ENCODE results near the gene BEAN1.
"Not testable (repeated sequence)": the region's sequence is repeated elsewhere in the genome, so short reads cannot be mapped to it uniquely, and the experiment has no call there.

Gene BEAN1

DNA sequence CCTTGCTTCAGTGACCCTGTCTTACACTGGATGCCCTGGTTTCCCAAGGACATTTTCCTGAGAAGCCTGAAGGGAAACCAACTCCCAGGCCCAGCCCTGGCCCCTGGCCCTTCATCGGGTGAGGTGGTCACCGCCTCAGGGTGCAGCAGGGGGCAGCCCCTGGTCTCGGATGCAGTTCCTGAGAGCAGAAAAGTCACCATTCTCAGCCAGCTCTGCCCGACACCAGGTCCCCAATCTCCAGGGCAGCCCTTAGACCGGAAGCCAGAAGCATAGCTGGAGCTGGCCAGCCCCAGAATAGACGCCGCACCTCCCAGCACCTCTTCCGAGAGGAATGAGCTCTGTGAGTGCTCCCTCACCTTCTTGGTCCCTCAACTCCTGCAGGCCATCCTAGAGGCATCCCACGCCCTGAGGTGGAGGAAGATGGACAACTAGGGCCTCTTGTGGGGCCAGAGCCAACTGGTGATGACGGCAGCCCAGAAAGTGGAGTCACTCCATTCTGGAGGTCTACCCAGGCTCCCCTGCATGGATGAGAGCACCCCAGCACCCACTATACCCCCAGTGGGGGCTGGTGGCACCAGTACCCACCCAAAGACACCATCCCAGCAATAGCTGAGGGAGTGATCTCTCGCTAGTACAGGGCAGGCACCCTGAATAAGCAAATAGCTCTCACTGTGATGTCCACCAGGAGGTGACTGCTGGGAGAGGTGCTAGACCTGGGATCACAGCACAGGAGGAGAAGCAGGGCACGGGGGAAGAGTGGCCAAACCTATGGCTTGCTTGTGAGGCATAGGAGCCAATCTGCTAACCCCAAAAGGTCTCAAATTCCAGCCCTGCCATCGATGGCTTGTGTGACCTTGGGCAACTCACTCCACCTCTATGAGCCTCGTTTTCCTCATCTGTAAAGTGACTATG, 66.7 kb downstream of the BEAN1 start:
- TF ChIP-seq, protein P1, sequence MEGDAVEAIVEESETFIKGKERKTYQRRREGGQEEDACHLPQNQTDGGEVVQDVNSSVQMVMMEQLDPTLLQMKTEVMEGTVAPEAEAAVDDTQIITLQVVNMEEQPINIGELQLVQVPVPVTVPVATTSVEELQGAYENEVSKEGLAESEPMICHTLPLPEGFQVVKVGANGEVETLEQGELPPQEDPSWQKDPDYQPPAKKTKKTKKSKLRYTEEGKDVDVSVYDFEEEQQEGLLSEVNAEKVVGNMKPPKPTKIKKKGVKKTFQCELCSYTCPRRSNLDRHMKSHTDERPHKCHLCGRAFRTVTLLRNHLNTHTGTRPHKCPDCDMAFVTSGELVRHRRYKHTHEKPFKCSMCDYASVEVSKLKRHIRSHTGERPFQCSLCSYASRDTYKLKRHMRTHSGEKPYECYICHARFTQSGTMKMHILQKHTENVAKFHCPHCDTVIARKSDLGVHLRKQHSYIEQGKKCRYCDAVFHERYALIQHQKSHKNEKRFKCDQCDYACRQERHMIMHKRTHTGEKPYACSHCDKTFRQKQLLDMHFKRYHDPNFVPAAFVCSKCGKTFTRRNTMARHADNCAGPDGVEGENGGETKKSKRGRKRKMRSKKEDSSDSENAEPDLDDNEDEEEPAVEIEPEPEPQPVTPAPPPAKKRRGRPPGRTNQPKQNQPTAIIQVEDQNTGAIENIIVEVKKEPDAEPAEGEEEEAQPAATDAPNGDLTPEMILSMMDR (IDR thresholded peaks at IDR 0.05; ENCODE audit: low read depth, low read length): no peak
- no peak overlapping the region for H3K4me3 ChIP-seq (ENCODE audit: low read depth, low read length)
- in situ Hi-C loops (cut with HindIII; ENCODE audit: low sequenced_read_pairs): no loop called here
- DNase-seq (ENCODE audit: low read depth, low spot score): no peak

DNA sequence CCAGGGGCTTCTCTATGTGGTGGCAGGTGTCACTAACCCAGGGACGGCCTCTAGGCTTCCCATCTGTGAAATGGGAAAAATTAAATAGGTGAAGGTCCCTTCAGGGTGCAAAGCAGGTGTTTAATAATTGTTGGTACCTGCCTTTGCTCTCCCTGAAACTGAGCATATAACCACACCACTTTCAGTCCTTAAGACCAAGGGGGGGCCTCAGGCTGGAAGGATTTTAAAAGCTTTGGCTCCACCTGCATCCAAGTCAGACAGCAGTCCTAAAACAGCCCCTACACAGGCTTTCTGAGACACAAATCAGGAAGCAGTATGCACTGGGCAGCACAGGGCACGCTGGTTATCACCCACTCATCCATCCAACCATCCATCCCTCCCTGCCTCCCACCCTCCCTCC, 67.8 kb downstream of the BEAN1 start:
- in situ Hi-C loops (cut with HindIII; ENCODE audit: low sequenced_read_pairs): no loop called here
- DNase-seq (ENCODE audit: low read depth, low spot score): no peak

DNA sequence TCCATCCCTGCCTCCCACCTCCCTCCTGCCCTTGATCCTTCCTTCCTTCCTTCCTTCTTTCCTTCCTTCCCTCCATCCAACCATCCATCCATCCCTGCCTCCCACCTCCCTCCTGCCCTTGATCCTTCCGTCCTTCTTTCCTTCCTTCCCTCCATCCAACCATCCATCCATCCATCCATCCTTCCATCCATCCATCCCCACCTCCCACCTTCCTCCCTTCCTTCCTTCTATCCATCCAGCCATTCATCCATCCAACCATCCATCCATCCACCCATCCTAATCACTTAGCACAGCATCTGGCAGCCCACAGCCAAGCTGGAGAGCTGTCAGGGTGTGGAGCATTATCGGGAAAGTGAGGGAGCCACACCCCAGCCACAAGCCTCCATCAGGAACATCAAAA, 68.3 kb downstream of the BEAN1 start:
- in situ Hi-C loops (cut with HindIII; ENCODE audit: low sequenced_read_pairs): no loop called here
- TF ChIP-seq, protein P1 (IDR thresholded peaks at IDR 0.05; ENCODE audit: low read depth, low read length): no peak
- H3K4me3 ChIP-seq (ENCODE audit: low read depth, low read length): no peak overlapping the region
- DNase-seq (ENCODE audit: low read depth, low spot score): no peak

More for the DNA sequence above, 67.8 kb downstream of the BEAN1 start:
- H3K4me3 ChIP-seq (ENCODE audit: low read depth, low read length): no peak overlapping the region
- TF ChIP-seq, protein P1 (IDR thresholded peaks at IDR 0.05; ENCODE audit: low read depth, low read length): no peak

DNA sequence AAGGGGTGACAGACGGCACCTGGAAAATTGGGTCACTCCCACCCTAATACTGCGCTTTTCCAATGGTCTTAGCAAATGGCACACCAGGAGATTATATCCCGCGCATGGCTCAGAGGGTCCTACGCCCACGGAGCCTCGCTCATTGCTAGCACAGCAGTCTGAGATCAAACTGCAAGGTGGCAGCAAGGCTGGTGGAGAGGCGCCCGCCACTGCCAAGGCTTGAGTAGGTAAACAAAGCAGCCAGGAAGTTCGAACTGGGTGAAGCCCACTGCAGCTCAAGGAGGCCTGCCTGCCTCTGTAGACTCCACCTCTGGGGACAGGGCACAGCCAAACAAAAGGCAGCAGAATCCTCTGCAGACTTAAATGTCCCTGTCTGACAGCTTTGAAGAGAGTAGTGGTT, 69.1 kb downstream of the BEAN1 start:
- in situ Hi-C loops (cut with HindIII; ENCODE audit: low sequenced_read_pairs); DNase-seq (ENCODE audit: low read depth, low spot score); H3K4me3 ChIP-seq (ENCODE audit: low read depth, low read length): not testable (repeated sequence)

DNA sequence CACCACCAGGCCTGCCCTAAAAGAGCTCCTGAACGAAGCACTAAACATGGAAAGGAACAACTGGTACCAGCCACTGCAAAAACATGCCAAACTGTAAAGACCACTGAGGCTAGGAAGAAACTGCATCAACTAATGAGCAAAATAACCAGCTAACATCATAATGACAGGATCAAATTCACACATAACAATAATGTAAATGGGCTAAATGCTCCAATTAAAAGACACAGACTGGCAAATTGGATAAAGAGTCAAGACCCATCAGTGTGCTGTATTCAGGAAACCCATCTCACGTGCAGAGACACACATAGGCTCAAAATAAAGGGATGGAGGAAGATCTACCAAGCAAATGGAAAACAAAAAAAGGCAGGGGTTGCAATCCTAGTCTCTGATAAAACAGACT, 70.8 kb downstream of the BEAN1 start:
- H3K4me3 ChIP-seq (ENCODE audit: low read depth, low read length); in situ Hi-C loops (cut with HindIII; ENCODE audit: low sequenced_read_pairs); DNase-seq (ENCODE audit: low read depth, low spot score): not testable (repeated sequence)

DNA sequence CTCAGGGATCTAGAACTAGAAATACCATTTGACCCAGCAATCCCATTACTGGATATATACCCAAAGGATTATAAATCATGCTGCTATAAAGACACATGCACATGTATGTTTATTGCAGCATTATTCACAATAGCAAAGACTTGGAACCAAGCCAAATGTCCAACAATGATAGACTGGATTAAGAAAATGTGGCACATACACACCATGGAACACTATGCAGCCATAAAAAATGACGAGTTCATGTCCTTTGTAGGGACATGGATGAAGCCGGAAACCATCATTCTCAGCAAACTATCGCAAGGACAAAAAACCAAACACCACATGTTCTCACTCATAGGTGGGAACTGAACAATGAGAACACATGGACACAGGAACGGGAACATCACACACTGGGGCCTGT, 74.5 kb downstream of the BEAN1 start:
- H3K4me3 ChIP-seq (ENCODE audit: low read depth, low read length); in situ Hi-C loops (cut with HindIII; ENCODE audit: low sequenced_read_pairs); DNase-seq (ENCODE audit: low read depth, low spot score): not testable (repeated sequence)

DNA sequence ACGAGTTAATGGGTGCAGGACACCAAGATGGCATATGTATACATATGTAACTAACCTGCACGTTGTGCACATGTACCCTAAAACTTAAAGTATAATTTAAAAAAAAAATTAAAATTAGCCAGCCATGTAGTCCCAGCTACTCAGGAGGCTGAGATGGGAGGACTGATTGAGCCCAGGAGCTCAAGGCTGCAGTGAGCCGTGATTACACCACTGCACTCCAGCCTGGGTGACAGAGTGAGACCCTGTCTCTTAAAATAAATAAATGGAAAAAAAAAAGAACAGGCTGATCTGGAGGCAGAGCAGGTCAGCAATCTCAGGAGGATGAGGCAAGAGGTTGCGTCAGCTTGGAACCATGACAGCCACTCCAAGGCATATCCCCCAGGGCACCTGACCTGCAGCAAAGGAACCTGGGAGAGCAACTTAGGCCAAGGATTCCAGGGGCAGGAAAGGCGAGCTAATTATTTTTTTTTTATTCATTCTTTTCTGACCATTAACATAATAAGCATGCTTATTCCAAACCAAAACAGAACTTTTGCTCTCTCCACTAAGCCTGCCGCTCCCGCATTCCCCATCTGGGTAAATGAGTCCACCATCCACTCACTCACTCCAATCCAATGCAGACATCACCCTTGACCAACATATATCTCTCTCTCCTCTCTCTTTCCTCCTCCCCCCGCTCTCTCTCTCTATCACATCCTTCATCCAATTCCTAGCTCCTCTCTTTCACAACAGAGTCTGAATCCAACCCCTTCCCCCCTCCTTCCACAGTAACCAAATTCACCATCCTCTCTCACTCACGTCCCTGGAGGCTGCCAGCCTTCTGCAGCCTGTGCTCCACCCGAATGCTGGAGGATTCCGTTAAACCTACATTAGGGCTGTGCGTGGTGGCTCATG, 75.2 kb downstream of the BEAN1 start:
- no peak overlapping the region for H3K4me3 ChIP-seq (ENCODE audit: low read depth, low read length)
- in situ Hi-C loops (cut with HindIII; ENCODE audit: low sequenced_read_pairs): no loop called here
- no peak for DNase-seq (ENCODE audit: low read depth, low spot score)
- TF ChIP-seq, protein P1 (IDR thresholded peaks at IDR 0.05; ENCODE audit: low read depth, low read length): no peak

DNA sequence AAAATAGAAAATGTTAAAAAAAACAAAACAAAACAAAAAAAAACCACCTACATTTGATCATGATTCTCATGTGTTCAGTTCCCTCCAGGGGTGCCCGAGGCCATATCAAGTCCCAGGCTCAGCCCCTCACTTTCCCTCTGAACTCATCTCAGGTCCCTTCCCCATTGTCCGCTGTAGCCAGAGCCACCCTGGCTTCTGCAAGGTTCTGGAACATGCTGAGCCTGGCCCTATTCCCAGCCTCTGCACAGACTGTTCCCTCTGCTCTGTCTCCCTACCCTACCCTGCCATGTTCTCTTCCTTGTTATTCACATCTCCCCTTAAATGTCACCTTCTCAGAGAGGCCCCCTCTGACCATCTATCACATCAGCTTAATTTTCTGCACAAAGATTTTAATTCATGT, 75.9 kb downstream of the BEAN1 start:
- in situ Hi-C loops (cut with HindIII; ENCODE audit: low sequenced_read_pairs): no loop called here
- TF ChIP-seq, protein P1 (IDR thresholded peaks at IDR 0.05; ENCODE audit: low read depth, low read length): no peak
- no peak overlapping the region for H3K4me3 ChIP-seq (ENCODE audit: low read depth, low read length)
- no peak for DNase-seq (ENCODE audit: low read depth, low spot score)
